Erythroblast (primary cell): Measurements from ENCODE around the gene CYFIP1.

Source experiments
- DNase-seq, 2 experiments: peaks; one replicate each; lab custom pipeline; 2025; lab: John Stamatoyannopoulos, UW
- GATA1 ChIP-seq: IDR thresholded peaks from 2 replicates; pipeline ENCODE4 v1.6.1; 2011; ENCODE audit warnings: low read depth, mild to moderate bottlenecking, control low read depth, low read length, moderate library complexity
- POLR2A ChIP-seq: IDR thresholded peaks from 2 replicates; pipeline ENCODE4 v1.6.1; 2011; ENCODE audit warnings: mild to moderate bottlenecking, low read length

The CYFIP1 gene

DNA sequence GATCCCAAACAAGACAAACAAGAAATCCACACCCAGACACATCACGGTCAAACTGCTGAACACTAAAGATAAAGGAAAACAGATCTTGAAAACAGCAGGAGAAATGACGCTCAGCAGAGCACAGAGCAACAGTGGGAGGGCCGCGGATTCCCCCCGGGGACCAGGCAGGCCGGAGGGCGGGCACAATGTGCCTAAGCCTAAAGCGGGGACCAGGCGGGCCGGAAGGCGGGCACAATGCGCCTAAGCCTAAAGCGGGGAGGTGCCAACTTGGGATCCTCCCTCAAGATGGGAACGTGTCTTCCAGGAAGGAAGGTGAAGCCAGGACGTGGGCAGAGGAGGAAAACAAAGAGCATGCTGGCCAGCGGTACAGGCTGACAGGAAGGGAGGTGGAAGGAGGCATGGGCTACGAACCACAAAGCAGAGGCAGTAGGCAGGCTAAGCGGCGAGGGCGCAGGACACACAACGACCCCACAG is 31.1 kb downstream of the CYFIP1 start:
- peak; percentile 15 to 43 for DNase-seq
- TF ChIP-seq POLR2A (no peak), GATA1 (no peak)

DNA sequence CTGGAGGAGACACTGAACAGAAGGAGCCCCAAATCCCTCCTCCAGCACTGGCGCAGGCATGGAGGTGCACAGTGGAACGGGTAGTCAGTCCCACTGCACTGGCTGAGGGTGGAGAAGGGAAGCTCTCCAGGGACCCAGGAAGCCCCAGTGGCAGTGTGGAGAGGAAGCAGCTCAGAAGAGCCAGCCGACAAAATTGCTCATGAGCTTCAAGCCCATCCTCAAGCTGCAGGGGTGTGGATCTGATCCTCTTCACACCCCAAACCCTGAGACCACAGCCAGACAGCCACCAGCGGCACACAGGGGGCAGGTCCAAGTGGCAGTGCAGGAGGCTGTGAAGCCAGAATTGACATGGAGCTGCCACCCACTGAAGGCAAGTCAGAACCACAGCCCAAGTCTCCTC is 32.1 kb downstream of the CYFIP1 start:
- DNase-seq, result no peak
- TF ChIP-seq POLR2A (no peak), GATA1 (no peak)

DNA sequence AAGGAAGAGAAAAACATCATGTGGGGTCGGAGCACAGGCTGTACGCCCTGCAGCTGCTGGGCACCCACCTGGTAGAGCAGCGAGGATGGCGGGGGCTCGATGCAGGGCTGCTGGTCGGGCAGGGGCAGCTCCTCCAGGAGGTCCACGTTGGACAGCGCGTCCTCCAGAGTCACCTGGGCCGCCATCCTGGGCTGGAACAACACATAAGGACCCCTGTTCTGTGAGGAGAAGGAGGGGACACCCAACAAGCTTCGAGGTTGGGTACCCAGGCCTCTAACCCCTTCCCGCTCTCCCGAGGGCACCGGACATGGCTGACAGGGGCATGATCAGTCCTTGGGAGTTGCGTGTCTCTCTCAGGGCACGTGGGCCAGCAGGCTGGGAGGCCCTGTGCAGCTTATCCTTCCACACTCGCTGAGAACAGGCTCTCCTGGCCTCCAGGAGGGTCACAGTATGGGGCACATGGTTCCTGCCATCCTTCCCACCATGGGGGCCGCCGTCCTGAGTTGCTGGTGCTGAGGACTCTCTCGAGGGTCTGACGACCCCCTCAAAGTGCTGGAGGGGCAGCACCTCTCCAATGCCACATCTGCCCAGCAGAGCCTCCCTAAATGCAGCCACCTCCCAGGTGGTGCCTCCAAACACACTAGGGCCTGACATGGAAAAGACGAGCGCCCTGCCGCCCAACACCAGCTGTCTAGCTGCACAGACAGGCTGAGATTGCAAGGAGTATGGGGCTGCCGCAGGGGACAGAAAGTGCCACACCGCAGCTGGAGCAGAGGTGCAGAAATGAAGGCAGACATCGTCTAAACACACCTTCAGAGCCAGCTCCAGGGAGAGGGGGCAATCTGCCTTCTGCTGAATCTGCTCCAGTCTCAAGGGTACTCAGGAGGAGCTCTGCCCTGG is 32.8 kb downstream of the CYFIP1 start:
- DNase-seq, result no peak
- TF ChIP-seq GATA1, result no peak

DNA sequence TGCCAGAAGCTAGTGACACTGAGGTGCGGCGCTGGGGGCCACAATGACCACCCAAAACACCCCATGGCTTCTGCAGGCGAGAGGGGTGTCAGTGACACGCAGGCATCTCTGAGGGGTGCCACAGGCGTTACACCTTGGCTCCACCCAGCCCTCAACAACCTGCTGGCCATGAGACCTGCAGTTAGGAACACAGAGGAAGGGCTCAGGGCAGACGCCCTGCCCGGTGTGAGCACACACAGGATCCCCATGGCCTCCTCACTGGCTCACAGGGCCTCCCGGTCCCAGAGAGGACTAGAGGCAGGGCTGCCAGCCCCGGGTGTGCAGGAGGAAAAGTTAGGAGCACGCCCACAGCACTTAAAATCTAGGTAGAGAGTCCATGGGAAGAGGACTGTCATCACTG is 35.1 kb downstream of the CYFIP1 start:
- no peak for TF ChIP-seq POLR2A
- no peak for TF ChIP-seq GATA1
- DNase-seq, result no peak

DNA sequence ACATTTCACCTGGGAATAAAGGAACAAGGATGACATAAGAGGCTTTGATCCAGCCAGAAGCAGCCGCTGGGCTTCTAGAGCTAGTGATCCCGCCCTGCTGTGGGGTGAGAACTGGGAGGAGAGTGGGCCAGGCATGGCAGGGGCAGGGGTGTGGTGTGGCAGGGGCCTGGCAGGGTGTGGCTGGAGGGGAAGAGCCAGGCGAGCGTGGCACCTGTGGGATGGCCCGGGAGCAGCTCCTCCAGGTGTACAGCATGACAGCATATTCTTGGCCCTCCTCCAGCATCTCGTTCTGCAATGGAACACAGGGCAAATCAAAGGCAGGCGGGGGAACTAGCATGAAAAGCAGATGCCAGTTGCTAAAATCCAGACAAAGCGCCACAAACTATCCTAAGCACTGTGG is 35.5 kb downstream of the CYFIP1 start:
- TF ChIP-seq POLR2A, result no peak
- no peak for TF ChIP-seq GATA1
- no peak for DNase-seq

DNA sequence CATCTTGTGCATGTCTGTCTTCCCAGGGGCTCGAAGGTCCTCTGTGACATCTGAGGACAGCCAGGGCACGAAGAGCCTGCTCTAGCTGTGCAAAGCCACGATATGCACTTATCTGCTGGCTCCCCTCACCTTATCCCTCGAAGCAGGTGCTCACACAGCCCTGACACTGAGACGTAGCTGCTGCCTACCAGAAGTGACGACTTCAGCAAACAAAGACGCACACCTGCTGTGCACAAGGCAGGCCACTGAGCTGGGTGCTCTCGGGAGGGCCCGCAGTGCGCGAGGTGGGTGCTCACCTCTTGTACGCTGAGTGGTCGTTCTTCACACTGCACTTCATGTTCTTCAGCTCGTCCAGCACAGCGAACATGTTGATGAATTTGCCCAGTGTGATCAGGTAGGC is 37.3 kb downstream of the CYFIP1 start:
- DNase-seq, result no peak
- TF ChIP-seq GATA1 (no peak), POLR2A (no peak)

DNA sequence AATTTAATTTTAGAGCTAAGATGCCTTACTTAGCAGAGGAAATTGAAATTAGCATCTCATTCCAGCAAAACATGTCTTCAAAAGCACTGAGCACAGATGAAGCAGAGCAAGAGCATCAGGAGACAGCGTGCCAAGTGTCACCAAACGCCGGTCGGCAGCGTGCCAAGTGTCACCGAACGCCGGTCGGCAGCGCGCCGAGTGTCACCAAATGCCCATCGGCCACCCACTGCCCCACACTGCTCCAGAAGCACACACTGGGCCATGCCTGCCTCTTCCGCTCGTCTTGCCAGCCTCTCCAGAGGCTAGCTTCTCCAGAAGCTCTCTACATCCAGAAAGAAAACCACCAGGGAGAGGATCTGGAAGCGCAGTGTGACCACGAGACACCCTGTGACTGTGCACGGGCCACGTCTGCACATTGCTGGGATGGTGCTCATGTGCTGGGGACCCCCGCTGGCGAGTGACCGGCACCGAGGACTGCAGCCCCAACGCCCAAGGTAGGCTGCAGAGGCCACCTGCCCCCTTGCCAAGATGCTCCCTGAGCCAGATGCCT is 37.8 kb downstream of the CYFIP1 start:
- TF ChIP-seq POLR2A (no peak), GATA1 (no peak)
- DNase-seq, result no peak

DNA sequence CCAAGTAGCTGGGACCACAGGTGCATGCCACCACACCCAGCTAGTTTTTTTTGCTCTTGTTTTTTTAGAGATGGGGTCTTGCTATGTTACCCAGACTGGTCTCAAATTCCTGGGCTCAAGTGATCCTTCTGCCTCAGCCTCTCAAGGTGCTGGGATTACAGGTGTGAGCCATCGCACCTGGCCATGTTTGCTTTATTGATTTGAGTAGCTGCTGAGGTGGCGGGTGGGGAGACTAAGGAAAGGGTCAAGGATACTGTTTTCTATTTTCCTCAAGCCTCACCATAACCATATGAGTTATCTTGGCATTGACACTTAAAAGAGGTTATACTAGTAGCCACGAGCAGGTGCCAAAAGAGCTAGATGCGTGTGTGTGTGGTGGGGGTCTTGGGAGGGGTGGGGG is 39.0 kb downstream of the CYFIP1 start:
- no peak for DNase-seq
- TF ChIP-seq POLR2A (no peak), GATA1 (no peak)

DNA sequence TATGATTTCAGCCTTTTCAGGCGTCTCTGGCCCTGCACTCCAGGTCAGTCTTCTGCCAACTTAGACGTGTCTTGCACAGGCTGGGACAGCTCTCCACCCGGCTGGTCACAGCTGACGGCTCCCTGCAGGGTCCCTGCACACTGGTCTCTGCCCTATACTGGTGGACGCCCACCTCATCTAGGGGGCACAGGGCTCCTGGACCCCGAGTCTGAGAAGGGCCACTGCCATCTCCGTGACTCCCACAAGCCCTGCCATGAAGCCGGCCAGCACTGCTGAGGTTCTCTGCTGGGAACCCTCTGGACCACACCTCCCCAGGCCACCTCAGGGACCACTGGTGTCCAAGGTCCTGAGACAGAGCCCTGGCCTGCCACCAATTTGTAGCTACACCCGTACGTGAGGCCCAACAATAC is 40.5 kb downstream of the CYFIP1 start:
- DNase-seq, result no peak
- TF ChIP-seq POLR2A (no peak), GATA1 (no peak)

DNA sequence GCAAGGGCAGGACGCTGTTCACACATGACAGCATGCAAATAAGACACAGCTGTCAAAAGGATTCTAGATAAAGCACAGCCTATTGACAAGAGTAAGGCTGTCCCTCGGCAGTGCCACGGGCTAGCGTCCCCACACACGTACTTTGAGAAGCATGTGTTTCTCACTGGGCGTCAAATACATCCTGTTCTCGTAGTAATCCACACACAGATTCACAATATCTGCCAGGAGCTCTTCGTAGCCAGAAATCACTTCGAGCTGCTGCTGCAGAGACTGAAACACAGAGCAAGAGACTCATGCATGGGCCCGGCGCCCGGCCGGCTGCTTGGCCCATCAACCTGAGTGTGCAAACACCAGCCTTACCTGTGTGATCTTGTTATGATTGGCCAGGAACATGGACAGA is 41.1 kb downstream of the CYFIP1 start:
- DNase-seq, result no peak
- TF ChIP-seq POLR2A (no peak), GATA1 (no peak)

DNA sequence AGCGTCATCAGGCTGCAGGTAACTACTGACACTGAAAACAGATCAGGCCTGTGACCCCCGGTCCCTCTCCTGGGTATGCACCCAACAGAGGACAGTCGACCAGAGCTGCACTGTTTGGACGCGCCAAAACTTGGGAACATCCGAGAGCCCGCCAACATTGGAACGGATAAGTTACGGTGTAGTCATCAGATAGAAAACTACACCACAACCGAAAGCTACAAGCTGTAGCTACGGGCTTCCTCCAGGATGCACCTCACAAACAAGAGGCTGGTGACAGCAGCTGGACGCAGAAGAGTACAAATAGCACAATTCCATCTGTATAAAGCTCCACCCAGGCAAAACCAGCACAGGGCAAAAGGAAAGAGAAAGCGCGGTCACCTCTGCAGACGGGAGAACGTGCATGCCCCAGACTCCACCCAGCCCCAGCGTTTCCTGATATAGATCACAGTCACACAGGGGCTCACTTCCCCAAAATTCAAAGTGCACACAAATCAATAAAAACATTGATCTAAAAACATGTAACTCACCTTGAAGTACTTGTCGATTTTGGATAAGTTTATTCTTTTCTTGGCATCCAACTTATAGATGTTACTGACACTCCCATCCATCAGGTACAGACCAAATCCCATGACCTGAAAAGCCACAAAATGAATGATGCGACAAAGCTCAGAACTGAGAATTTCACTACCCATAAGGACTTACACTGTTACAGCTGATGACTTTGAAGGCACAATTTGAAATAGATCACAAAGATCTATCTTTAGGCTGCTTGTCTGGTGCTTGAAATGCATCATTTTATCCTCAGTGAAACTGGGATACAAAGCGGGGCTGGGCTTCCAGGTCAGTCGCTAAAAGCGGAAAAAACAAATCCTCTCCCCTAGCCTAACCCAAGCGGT is 43.3 kb downstream of the CYFIP1 start:
- no peak for DNase-seq
- no peak for TF ChIP-seq POLR2A
- TF ChIP-seq GATA1, result no peak

DNA sequence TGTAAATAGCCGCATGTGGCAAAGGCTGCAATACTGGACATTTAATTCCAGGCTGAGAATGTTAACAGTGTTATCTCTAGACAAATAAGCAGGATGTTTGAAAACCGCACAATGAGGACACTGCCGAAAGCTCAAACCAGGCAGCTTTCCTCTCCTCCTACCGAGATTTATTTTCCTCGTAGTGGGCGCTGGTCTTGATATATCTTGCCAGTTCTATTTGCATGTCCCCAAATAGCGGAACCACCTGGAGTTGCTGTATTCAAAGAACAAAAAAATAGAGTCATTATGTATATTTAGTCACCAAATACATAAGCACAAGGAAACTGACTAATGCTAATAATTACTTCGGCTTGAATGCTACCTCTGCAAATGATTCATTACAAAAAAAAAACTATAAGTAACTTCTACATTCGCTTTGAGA is 46.5 kb downstream of the CYFIP1 start:
- TF ChIP-seq POLR2A (no peak), GATA1 (no peak)
- DNase-seq, result no peak

DNA sequence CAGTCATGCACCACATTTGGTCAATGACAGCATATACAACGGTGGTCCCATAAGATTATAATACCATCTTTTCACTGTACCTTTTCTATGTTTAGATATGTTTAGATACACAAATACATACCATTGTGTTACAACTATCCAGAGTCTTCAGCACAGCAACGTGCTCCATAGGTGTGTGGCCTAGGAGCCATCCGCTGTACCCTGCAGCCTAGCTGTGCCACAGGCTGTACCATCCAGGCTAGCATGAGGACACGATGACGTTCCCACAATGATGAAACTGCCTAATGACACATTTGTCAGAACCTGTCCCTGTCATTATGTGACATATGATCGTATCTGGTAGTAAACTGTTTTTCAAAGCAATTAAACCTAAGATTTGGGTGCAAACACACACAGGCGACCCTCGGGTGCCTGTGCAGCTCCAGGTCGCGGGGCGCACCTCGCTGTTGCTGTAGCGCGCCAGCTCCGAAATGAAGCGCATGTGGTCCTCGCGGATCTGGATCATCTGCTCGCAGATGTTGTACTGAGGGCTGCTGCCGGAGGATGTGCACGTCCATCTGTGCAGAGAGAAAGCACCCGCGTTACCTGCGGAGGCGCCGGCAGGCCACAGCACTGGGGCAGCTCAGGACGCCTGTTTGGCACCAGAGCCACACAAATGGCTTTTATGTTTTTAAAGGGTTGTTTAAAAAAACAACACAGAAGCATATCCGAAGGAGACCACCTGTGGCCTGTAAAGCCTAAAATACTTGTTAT is 48.2 kb downstream of the CYFIP1 start:
- TF ChIP-seq GATA1 (no peak), POLR2A (no peak)
- DNase-seq, result no peak
